Natural killer cell treated with Interleukin-12 subunit alpha and Interleukin-12 subunit beta and Interleukin-15 and Interleukin-18, amount 100 ng/mL, for 72 hours (primary cell): Measurements from ENCODE around the gene DNAI1. TPM values are rescaled to one million over a fixed set of nuclear protein-coding genes. Genes with fewer than 3 reads are reported as not detected.
A peak's percentile ranks its signal among the peaks of the same experiment; 100 is the strongest.
"Not testable (repeated sequence)": the region's sequence is repeated elsewhere in the genome, so short reads cannot be mapped to it uniquely, and the experiment has no call there.

ENCODE experiments used
- ATAC-seq, 2 donors: fragments of 150-1000 bp; cut with Tn5 transposase in 1 of 2; sonication (Bioruptor Pico), chemical (Tn5 transposase) in 1 of 2; 2 replicates each; pipeline ENCODE4 v1.10.0; 2021
- DNase-seq: peaks from one replicate; pipeline ENCODE4 v3.0.0; 2022; ENCODE audit warnings: low spot score
- H3K27ac Mint-ChIP-seq, 2 donors: 1 replicate in 1 of 2; 2 replicates in 1 of 2; pipeline ENCODE4 v1.8.0; 2022; ENCODE audit warnings: mixed read lengths in 2 of 2, mild to moderate bottlenecking in 1 of 2, moderate library complexity in 1 of 2
- H3K27me3 Mint-ChIP-seq, 2 donors: 1 replicate in 1 of 2; 2 replicates in 1 of 2; pipeline ENCODE4 v1.8.0; 2022; ENCODE audit warnings: mixed read lengths in 2 of 2
- H3K36me3 Mint-ChIP-seq: one replicate; pipeline ENCODE4 v1.8.0; 2022; ENCODE audit warnings: mixed read lengths
- H3K4me1 Mint-ChIP-seq, 2 donors: 1 replicate in 1 of 2; 2 replicates in 1 of 2; pipeline ENCODE4 v1.8.0; 2022; ENCODE audit warnings: low read depth in 2 of 2, mixed read lengths in 2 of 2, mild to moderate bottlenecking in 1 of 2
- H3K4me3 Mint-ChIP-seq: one replicate; pipeline ENCODE4 v1.8.0; 2022; ENCODE audit warnings: mixed read lengths
- H3K9me3 Mint-ChIP-seq: 2 replicates; pipeline ENCODE4 v1.8.0; 2022; ENCODE audit warnings: mixed read lengths
- total RNA-seq, 2 donors: library from RNA; stranded (reverse); gene quantifications; one replicate each; pipeline ENCODE4 v1.2.3, GENCODE V29; 2022

DNAI1 gene
- total RNA-seq, 2 donors from 2014 or later: not detected

DNA sequence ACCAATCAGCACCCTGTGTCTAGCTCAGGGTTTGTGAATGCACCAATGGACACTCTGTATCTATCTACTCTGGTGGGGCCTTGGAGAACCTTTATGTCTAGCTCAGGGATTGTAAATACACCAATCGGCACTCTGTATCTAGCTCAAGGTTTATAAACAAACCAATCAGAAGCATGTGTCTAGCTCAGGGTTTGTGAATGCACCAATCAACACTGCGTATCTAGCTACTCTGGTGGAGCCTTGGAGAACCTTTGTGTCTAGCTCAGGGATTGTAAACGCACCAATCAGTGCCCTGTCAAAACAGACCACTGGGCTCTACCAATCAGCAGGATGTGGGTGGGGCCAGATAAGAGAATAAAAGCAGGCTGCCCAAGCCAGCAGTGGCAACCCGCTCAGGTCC is 20.1 kb upstream of the DNAI1 start:
- H3K36me3 Mint-ChIP-seq, H3K4me1 Mint-ChIP-seq, H3K27ac Mint-ChIP-seq, ATAC-seq, DNase-seq, H3K9me3 Mint-ChIP-seq, H3K4me3 Mint-ChIP-seq, H3K27me3 Mint-ChIP-seq: not testable (repeated sequence)

DNA sequence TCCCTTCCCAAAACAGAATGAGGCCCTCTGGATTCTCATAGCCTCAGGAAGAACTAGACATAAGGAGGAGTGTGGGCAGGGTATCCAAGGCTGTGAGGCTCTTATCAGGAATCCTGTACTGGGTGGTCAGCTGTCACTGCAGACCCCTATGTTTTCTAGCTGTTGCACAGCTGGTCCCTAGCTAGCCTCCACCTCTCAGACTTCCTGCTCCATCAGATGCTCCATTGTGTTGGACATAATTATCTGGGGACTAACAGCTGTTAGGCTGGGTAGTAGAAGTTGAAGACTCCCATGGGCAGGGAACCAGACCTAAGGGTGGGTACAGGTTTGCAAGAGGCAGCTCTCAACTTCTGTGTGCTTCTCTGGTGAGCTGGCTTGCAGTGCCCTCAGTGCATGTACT is 18.6 kb upstream of the DNAI1 start:
- peaks cover 5 to 19% of the 10 kb centered on the region in 2 donors for H3K4me1 Mint-ChIP-seq
- H3K4me3 Mint-ChIP-seq: no peak overlapping the region
- no peak for ATAC-seq
- DNase-seq: no peak
- H3K27me3 Mint-ChIP-seq: no peaks in the 10 kb centered on the region
- H3K9me3 Mint-ChIP-seq: no peaks in the 10 kb centered on the region
- no peaks in the 10 kb centered on the region for H3K36me3 Mint-ChIP-seq
- H3K27ac Mint-ChIP-seq: no peak overlapping the region

DNA sequence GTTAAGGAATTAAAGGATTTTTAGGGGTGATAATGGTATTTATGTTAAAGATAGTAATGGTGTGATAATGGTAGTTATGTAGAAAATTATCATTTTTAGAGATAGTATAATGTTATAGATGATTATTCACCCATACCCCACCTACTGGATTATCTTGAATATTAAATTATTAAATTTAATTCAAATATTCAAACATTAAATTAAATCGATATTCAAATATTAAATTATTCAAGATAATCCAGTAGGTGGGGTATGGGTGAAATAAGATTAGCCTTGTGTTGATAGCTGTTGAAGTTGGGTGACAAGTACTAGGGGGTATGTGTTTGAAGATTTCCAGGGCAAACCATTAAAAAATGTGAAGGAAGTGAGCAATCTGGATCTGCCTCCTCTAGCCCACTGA is 15.8 kb upstream of the DNAI1 start:
- Mint-ChIP-seq H3K9me3 (no peaks in the 10 kb centered on the region), H3K4me3 (no peak overlapping the region), H3K4me1 (peaks cover 5 to 21% of the 10 kb centered on the region in 2 donors), H3K27ac (no peak overlapping the region), H3K27me3 (no peaks in the 10 kb centered on the region), H3K36me3 (no peaks in the 10 kb centered on the region)
- no peak for ATAC-seq
- DNase-seq: no peak

DNA sequence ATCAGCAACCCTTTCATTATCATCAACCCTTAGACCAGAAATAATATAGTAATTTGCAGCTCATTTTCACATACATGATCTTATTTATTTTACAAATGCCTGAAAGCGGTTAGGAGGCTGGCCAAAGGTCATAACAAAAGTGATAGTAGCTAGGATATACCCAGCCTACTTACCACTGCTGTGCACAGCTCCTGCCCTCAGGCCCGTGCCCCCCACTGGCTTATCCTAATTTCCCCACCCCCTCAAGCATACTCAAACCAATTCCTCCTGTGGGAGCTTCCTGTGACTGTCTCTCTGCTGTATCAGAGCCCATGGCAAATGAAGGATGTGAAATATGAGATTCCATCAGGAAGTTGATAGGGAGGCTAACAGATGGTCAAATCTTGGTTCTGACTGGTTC is 15.1 kb upstream of the DNAI1 start:
- peaks cover 5 to 21% of the 10 kb centered on the region in 2 donors for H3K4me1 Mint-ChIP-seq
- DNase-seq (no peak), ATAC-seq (no peak)
- no peak overlapping the region for H3K4me3 Mint-ChIP-seq
- H3K27ac Mint-ChIP-seq: no peak overlapping the region
- no peaks in the 10 kb centered on the region for H3K36me3 Mint-ChIP-seq
- H3K27me3 Mint-ChIP-seq: no peaks in the 10 kb centered on the region
- H3K9me3 Mint-ChIP-seq: no peaks in the 10 kb centered on the region

DNA sequence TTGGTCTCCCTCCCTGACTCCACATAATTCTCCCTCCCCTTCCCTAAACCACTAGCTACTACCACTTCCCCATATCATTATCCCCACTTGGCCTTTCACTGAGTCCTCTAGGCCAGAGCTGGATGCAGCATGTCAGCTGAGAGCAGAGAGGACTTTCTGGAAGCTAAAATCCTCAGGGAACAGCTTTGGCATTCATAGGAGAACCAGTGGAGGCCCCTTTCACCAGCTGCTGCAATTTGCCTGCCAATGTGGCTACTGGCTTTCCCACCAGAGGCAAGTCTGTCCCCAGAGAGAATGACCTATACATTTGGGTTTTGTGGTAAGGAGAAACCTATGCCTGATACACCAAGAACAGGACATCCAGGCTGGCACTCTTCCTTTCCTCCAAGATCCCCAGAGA is 14.6 kb upstream of the DNAI1 start:
- Mint-ChIP-seq H3K4me3 (no peak overlapping the region), H3K27me3 (no peaks in the 10 kb centered on the region), H3K9me3 (no peaks in the 10 kb centered on the region), H3K27ac (no peak overlapping the region), H3K36me3 (no peaks in the 10 kb centered on the region), H3K4me1 (peaks cover 5 to 21% of the 10 kb centered on the region in 2 donors)
- no peak for ATAC-seq
- DNase-seq: no peak

DNA sequence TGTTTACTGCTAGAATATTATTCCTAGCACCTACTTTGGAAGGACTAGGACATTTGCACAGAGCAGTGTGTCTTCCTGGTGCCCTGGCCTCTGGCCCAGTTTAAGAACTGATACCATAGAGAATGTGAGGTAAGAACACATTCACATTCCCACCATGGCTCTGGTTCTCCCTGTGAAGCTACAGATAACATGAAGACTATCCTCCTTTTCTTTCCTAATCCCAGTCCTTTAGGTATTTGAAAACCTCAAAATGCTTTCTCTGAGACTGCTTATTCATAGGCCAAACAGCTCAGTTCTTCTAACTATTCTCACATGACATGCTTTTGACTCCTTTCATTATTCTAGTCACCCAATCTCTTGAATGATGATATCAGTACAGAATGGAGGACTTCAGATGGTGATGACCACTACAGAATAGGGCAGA is 12.1 kb upstream of the DNAI1 start:
- ATAC-seq (no peak), DNase-seq (no peak)
- Mint-ChIP-seq H3K4me3 (no peak overlapping the region), H3K27me3 (no peaks in the 10 kb centered on the region), H3K27ac (no peak overlapping the region), H3K36me3 (no peaks in the 10 kb centered on the region), H3K4me1 (peaks cover 9 to 25% of the 10 kb centered on the region in 2 donors), H3K9me3 (no peaks in the 10 kb centered on the region)

DNA sequence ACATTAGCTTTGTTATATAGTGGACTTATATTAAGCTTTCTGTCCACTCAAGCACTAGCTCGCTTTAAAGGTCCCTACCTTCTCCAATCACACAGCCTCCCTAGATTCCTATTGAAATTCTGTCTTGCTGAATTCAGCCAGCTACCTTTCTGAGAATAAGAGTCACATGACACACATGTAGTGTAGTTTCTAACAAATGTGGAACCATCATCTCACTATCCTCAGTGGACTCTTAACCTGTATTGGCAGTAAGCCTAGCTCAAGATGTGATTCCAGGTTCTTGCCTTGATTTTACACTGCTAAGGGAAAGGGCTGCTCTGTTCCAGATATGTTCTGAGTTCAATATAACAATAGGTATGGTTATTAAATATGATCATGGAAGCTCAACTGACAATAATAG is 11.7 kb upstream of the DNAI1 start:
- DNase-seq (no peak), ATAC-seq (no peak)
- Mint-ChIP-seq H3K9me3 (no peaks in the 10 kb centered on the region), H3K4me1 (peaks cover 14 to 29% of the 10 kb centered on the region in 2 donors), H3K27ac (no peak overlapping the region), H3K27me3 (no peaks in the 10 kb centered on the region), H3K4me3 (no peak overlapping the region), H3K36me3 (no peaks in the 10 kb centered on the region)

DNA sequence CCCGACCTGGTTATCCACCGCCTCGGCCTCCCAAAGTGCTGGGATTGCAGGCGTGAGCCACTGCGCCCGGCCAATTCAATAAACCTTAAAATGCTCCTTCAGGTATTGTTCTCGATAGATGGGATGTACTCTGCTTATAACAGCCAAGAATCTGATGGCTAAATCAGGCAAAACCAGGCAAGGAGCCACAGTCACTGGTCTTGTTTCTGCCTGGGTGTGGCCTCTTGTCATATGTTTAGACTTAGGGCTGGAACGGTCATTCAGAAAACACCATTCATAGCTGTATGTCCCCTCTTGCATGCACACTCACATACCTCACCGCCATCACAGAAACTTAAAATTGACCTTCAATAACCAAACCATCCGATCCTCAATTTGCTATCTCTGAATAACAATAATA is 8.0 kb upstream of the DNAI1 start:
- peak overlapping the region; percentile 65 for H3K4me3 Mint-ChIP-seq
- H3K9me3 Mint-ChIP-seq: no peaks in the 10 kb centered on the region
- no peak for DNase-seq
- H3K27ac Mint-ChIP-seq: peak overlapping the region in 1 of 2 donors; percentile 22
- H3K27me3 Mint-ChIP-seq: no peaks in the 10 kb centered on the region
- ATAC-seq: no peak
- peaks cover 30 to 36% of the 10 kb centered on the region in 2 donors for H3K4me1 Mint-ChIP-seq
- no peaks in the 10 kb centered on the region for H3K36me3 Mint-ChIP-seq

DNA sequence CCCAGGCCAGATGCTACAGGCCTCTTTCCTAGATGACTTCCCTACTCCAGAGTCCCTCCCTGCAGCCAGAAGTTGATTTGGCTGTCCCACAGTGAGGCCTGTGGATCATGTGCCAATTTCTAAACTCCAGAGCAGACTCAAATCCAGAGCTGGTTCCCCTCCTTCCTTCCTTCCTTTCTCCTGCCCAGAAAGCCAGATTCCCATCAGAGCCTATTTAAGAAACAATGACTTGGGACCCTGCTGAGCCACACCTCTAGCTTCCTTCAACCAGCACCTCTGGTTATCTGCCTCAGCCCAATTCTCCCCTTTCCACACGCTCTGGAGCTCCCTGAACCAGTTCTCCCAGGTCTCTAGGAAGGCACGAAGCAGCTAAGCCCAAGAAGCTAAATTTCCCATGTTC is 7.5 kb upstream of the DNAI1 start:
- Mint-ChIP-seq H3K36me3 (no peaks in the 10 kb centered on the region), H3K9me3 (no peaks in the 10 kb centered on the region), H3K4me3 (peak overlapping the region; percentile 65), H3K27me3 (no peaks in the 10 kb centered on the region), H3K27ac (peak overlapping the region; percentile 22 to 43), H3K4me1 (peaks cover 31 to 37% of the 10 kb centered on the region in 2 donors)
- ATAC-seq (no peak), DNase-seq (no peak)

DNA sequence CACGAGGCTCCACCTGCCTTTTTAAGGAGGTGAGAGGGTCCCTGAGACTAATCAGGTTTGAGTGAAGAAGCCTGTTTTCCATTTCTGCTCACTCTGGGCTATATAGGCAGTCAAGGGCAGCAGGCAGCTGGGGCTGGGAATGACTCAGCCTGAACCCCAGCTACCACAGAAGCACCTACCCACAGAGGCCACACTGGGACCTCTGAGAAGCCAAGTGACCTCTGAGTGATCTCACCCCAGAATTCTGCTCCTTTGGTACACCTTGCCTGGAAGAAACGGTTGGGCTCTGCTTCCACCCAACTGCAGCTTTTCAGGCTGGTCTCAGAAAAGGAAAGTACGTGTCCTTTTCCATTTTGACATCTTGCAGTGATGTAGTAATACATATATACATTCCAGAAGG is 7.1 kb upstream of the DNAI1 start:
- ATAC-seq (peak; percentile 87 to 93), DNase-seq (no peak)
- Mint-ChIP-seq H3K4me1 (peaks cover 35 to 41% of the 10 kb centered on the region in 2 donors), H3K36me3 (no peaks in the 10 kb centered on the region), H3K4me3 (peak overlapping the region; percentile 65), H3K9me3 (no peaks in the 10 kb centered on the region), H3K27me3 (no peaks in the 10 kb centered on the region), H3K27ac (peak overlapping the region; percentile 22 to 43)

DNA sequence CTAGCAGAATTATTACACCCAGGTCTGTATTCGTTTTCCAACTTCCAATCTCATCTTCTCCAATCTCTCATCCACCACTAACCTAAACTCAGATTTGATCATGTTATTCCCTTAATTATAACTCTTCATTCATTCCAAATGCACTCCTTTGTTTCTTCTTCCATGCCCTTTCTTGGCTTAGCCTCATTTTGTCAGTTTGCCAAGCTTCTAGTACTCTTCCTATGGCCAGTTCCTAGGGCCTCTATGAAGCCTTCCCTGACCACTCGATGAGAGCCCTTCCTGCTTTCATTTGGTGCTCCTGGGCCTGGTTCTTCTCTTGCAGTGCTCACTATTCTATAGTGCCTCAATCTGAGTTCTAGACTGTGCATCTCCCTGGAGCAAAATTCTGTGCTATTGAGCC is 6.0 kb upstream of the DNAI1 start:
- ATAC-seq (no peak), DNase-seq (no peak)
- Mint-ChIP-seq H3K27me3 (no peaks in the 10 kb centered on the region), H3K36me3 (no peaks in the 10 kb centered on the region), H3K9me3 (no peaks in the 10 kb centered on the region), H3K4me3 (peak overlapping the region; percentile 9), H3K27ac (no peak overlapping the region), H3K4me1 (peaks cover 44 to 52% of the 10 kb centered on the region in 2 donors)

DNA sequence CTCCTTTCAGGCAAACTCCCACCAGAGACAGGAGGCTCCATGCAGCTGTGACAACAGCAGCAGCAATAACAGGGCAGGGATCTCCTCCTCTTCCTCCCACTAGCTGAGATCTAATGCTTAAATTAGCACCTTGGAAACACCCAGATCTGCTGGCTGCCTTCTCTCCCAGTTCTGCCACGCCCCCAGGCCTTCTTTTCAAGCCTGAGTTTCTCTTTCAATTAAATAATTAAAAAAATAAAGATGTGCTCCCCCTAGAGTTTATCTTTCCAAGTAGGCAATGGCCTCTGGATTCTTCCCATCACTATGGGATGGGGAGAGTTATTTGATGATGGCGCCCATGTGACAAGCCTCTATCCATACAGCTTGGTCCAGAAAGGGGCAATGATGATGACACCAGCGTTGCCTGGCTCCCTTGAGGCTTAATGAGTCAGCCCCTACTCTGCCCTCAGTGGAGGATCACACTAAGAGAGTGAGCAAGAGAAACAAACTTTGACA is 4.0 kb upstream of the DNAI1 start:
- Mint-ChIP-seq H3K27me3 (peaks cover 0 to 3% of the 10 kb centered on the region in 2 donors), H3K4me1 (peaks cover 57 to 65% of the 10 kb centered on the region in 2 donors), H3K27ac (no peak overlapping the region), H3K9me3 (no peaks in the 10 kb centered on the region), H3K36me3 (no peaks in the 10 kb centered on the region), H3K4me3 (peak overlapping the region; percentile 38)
- no peak for DNase-seq
- peak in 1 of 2 donors; percentile 25 for ATAC-seq

DNA sequence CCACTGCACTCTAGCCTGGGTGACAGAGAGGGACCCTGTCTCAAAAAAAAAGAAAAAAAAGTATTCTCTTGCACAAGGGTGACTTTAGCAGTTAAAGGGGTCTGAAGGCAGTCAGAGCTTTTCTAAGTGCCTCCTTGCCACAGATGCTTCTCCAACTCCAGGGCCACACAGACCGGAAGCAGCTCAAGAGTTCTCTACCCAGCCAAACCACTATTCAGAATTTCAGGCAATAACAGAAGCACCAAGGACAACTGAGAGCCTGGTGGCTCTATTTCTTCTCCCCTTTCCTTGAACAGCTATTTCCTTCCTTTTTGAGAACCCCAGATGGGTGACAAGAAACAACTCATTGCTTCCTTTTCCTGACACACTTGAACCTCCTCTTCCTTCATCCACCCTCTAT is 2.5 kb upstream of the DNAI1 start:
- Mint-ChIP-seq H3K27ac (no peak overlapping the region), H3K4me1 (peaks cover 56 to 65% of the 10 kb centered on the region in 2 donors)
- no peak for ATAC-seq

DNA sequence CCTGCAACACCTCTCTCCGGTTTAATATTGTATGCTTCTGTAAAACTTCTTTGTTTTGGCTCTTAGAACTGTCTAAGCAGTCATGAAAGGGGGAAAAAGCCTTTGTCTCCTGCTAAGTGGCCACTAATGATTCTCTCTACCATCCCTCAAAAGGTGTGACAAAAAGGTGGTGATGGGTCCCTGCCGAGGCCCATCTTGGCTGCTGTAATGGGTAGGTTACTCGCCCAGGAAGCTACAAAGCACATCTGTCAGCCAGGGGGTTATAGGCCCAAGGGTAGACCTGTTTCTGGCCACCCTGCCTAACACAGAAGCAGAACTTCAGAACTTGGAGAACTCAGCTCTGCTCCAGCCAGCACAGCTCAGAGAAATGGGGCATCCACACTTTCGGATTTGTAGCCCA is 1.9 kb upstream of the DNAI1 start:
- Mint-ChIP-seq H3K27me3 (peaks cover 5 to 11% of the 10 kb centered on the region in 2 donors), H3K4me1 (peaks cover 50 to 60% of the 10 kb centered on the region in 2 donors), H3K4me3 (peak overlapping the region; percentile 89), H3K9me3 (no peaks in the 10 kb centered on the region), H3K36me3 (no peaks in the 10 kb centered on the region), H3K27ac (no peak overlapping the region)
- DNase-seq: no peak
- ATAC-seq: no peak

More for the DNA sequence above, 2.5 kb upstream of the DNAI1 start:
- Mint-ChIP-seq H3K27me3 (peaks cover 0 to 6% of the 10 kb centered on the region in 2 donors), H3K9me3 (no peaks in the 10 kb centered on the region), H3K36me3 (no peaks in the 10 kb centered on the region), H3K4me3 (peak overlapping the region; percentile 89)
- no peak for DNase-seq
